Measurements from ENCODE around the gene NCBP3.

GRCh38 chr17:3834811-3835210 lies 11.2 kb downstream of the NCBP3 start:
- TF ChIP-seq CTCF (tag by site-specific recombination; IDR thresholded peaks at IDR 0.05) (no peak), ZNF549 (tag by site-specific recombination; IDR thresholded peaks at IDR 0.05) (no peak), YY1 (tag by site-specific recombination; IDR thresholded peaks at IDR 0.05) (no peak), ZBTB7A (tag by site-specific recombination; IDR thresholded peaks at IDR 0.05; ENCODE audit: low read depth) (no peak), ZNF561 (tag by site-specific recombination; IDR thresholded peaks at IDR 0.05; ENCODE audit: borderline replicate concordance) (no peak)

Data from HEK293 (cell line).